HEK293 (cell line): ENCODE results near the gene TNFRSF1A.

Experiments used
- CTCF ChIA-PET: fragments of 350-600 bp; formaldehyde crosslinking; extraction: SDS; loops from one replicate; lab custom pipeline; 2021; ENCODE audit warnings: antibody characterized with exemption; lab: Yijun Ruan, JAX
- POLR2A ChIA-PET: fragments of 300-600 bp; formaldehyde crosslinking; extraction: SDS; loops from one replicate; lab custom pipeline; 2020; ENCODE audit warnings: antibody characterized with exemption, inconsistent platforms; lab: Yijun Ruan, JAX
- H3K27ac ChIP-seq: fragments of 200-500 bp; sonication (Bioruptor generic); 2 replicates; pipeline ENCODE4 v1.5.1; 2014; ENCODE audit warnings: low read depth, low read length, control low read depth, inconsistent platforms; ENCODE audit errors: extremely low read depth
- H3K36me3 ChIP-seq, 2 experiments: fragments of 200-500 bp in 1 of 2; sonication (Bioruptor generic) in 1 of 2; 1 replicate in 1 of 2; 2 replicates in 1 of 2; pipeline ENCODE4 v1.5.1; 2014 to 2017; ENCODE audit warnings: inconsistent platforms in 2 of 2, low read length in 2 of 2; ENCODE audit not compliant: control insufficient read depth in 2 of 2, insufficient read depth in 1 of 2
- H3K4me1 ChIP-seq: fragments of 200-500 bp; sonication (Bioruptor generic); 2 replicates; pipeline ENCODE4 v1.5.1; 2014; ENCODE audit warnings: mild to moderate bottlenecking, low read length, inconsistent platforms; ENCODE audit not compliant: control insufficient read depth, insufficient read depth
- H3K4me3 ChIP-seq: 2 replicates; pipeline ENCODE4 v1.5.1; 2011; ENCODE audit warnings: low read depth, mild to moderate bottlenecking, control low read depth, low read length, moderate library complexity
- H3K9me3 ChIP-seq: fragments of 200-500 bp; sonication (Bioruptor generic); 2 replicates; pipeline ENCODE4 v1.5.1; 2014; ENCODE audit warnings: low read depth, low read length, inconsistent platforms; ENCODE audit not compliant: control insufficient read depth, insufficient read depth
- IKZF3 ChIP-seq: fragments of 450-650 bp; IDR thresholded peaks from 2 replicates; pipeline ENCODE4 v1.5.0; 2018; ENCODE audit warnings: missing biosample characterization, mild to moderate bottlenecking, missing genetic modification characterization, moderate library complexity
- KLF7 ChIP-seq: fragments of 450-650 bp; formaldehyde crosslinking; IDR thresholded peaks from 2 replicates; pipeline ENCODE4 v1.5.1; 2016; ENCODE audit warnings: missing biosample characterization, missing genetic modification characterization, borderline replicate concordance
- PRDM10 ChIP-seq: fragments of 450-650 bp; formaldehyde crosslinking; IDR thresholded peaks from 2 replicates; pipeline ENCODE4 v1.5.1; 2016; ENCODE audit warnings: missing biosample characterization, missing genetic modification characterization
- SALL2 ChIP-seq: fragments of 450-650 bp; formaldehyde crosslinking; IDR thresholded peaks from 2 replicates; pipeline ENCODE4 v1.5.0; 2017; ENCODE audit warnings: missing biosample characterization, mild to moderate bottlenecking, missing genetic modification characterization, borderline replicate concordance
- ZNF132 ChIP-seq: fragments of 450-650 bp; formaldehyde crosslinking; IDR thresholded peaks from 2 replicates; pipeline ENCODE4 v1.5.1; 2017; ENCODE audit warnings: missing biosample characterization, missing genetic modification characterization, borderline replicate concordance
- ZNF133 ChIP-seq: fragments of 450-650 bp; formaldehyde crosslinking; IDR thresholded peaks from 2 replicates; pipeline ENCODE4 v1.5.1; 2016; ENCODE audit warnings: missing biosample characterization, missing genetic modification characterization
- ZNF18 ChIP-seq: fragments of 450-650 bp; formaldehyde crosslinking; IDR thresholded peaks from 2 replicates; pipeline ENCODE4 v1.5.1; 2016; ENCODE audit warnings: missing biosample characterization, missing genetic modification characterization
- ZNF221 ChIP-seq: fragments of 450-650 bp; formaldehyde crosslinking; IDR thresholded peaks from 2 replicates; pipeline ENCODE4 v1.5.1; 2017; ENCODE audit warnings: missing biosample characterization, missing genetic modification characterization, borderline replicate concordance
- ZNF223 ChIP-seq: fragments of 450-650 bp; formaldehyde crosslinking; IDR thresholded peaks from 2 replicates; pipeline ENCODE4 v1.5.1; 2016; ENCODE audit warnings: missing biosample characterization, missing genetic modification characterization
- ZNF23 ChIP-seq: fragments of 450-650 bp; formaldehyde crosslinking; IDR thresholded peaks from 2 replicates; pipeline ENCODE4 v1.5.1; 2016; ENCODE audit warnings: missing biosample characterization, missing genetic modification characterization, borderline replicate concordance
- ZNF280C ChIP-seq: fragments of 450-650 bp; formaldehyde crosslinking; IDR thresholded peaks from 2 replicates; pipeline ENCODE4 v1.5.1; 2016; ENCODE audit warnings: missing biosample characterization, missing genetic modification characterization
- ZNF302 ChIP-seq: fragments of 450-650 bp; formaldehyde crosslinking; IDR thresholded peaks from 2 replicates; pipeline ENCODE4 v1.5.1; 2016; ENCODE audit warnings: missing biosample characterization, missing genetic modification characterization, low read depth
- ZNF311 ChIP-seq: fragments of 450-650 bp; formaldehyde crosslinking; IDR thresholded peaks from 2 replicates; pipeline ENCODE4 v1.5.1; 2017; ENCODE audit warnings: missing biosample characterization, missing genetic modification characterization, borderline replicate concordance
- ZNF488 ChIP-seq: fragments of 450-650 bp; formaldehyde crosslinking; IDR thresholded peaks from 2 replicates; pipeline ENCODE4 v1.5.1; 2016; ENCODE audit warnings: missing biosample characterization, missing genetic modification characterization
- ZNF701 ChIP-seq: fragments of 450-650 bp; formaldehyde crosslinking; IDR thresholded peaks from 2 replicates; pipeline ENCODE4 v1.5.1; 2016; ENCODE audit warnings: missing biosample characterization, missing genetic modification characterization
- TF ChIP-seq, protein P1 (sequence below): fragments of 450-650 bp; formaldehyde crosslinking; IDR thresholded peaks from 2 replicates; pipeline ENCODE4 v1.5.1; 2017; ENCODE audit warnings: missing biosample characterization, mild to moderate bottlenecking, missing genetic modification characterization, moderate library complexity

Gene TNFRSF1A

GRCh38 chr12:6328945-6329702 lies 12.8 kb downstream of the TNFRSF1A start:
- Histone ChIP-seq H3K9me3 (no peaks in the 10 kb centered on the region), H3K4me1 (no peaks in the 10 kb centered on the region), H3K4me3 (no peak overlapping the region), H3K27ac (no peak overlapping the region), H3K36me3 (peaks cover 22 to 66% of the 10 kb centered on the region in 2 experiments)
- TF ChIP-seq SALL2 (tag by site-specific recombination) (no peak), ZNF488 (no peak), ZNF221 (no peak), IKZF3 (tag by site-specific recombination) (no peak), ZNF701 (no peak)
- ChIA-PET POLR2A (interaction anchor here (1.3 to 1.9 kb wide), 2 partner anchors 12 to 142 kb away, joined by 3 to 5 read pairs; partner anchors contain the start of gene VAMP1), CTCF (interaction anchor here (0.9 kb wide), 1 partner anchor 54 kb away, joined by 4 read pairs; no protein-coding TSS in a partner anchor)

GRCh38 chr12:6328045-6328779 lies 13.7 kb downstream of the TNFRSF1A start:
- CTCF ChIA-PET, result interaction anchor here (0.6 to 1.6 kb wide), 3 partner anchors 9 to 55 kb away, joined by 4 to 7 read pairs (median 4); no protein-coding TSS in a partner anchor
- peaks cover 22 to 57% of the 10 kb centered on the region in 2 experiments for H3K36me3 ChIP-seq
- TF ChIP-seq ZNF133 (tag by site-specific recombination) (no peak), ZNF23 (tag by site-specific recombination) (no peak), ZNF302 (tag by site-specific recombination) (no peak), KLF7 (no peak)
- TF ChIP-seq, protein P1, sequence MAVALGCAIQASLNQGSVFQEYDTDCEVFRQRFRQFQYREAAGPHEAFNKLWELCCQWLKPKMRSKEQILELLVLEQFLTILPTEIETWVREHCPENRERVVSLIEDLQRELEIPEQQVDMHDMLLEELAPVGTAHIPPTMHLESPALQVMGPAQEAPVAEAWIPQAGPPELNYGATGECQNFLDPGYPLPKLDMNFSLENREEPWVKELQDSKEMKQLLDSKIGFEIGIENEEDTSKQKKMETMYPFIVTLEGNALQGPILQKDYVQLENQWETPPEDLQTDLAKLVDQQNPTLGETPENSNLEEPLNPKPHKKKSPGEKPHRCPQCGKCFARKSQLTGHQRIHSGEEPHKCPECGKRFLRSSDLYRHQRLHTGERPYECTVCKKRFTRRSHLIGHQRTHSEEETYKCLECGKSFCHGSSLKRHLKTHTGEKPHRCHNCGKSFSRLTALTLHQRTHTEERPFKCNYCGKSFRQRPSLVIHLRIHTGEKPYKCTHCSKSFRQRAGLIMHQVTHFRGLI (tag by site-specific recombination), result no peak
- H3K9me3 ChIP-seq, result no peaks in the 10 kb centered on the region
- H3K27ac ChIP-seq, result no peak overlapping the region
- no peak overlapping the region for H3K4me3 ChIP-seq
- H3K4me1 ChIP-seq, result peaks cover 6% of the 10 kb centered on the region
- POLR2A ChIA-PET, result interaction anchor here (1.9 kb wide), 1 partner anchor 143 kb away, joined by 5 read pairs; the partner anchor contains the start of gene VAMP1

- no peak overlapping the region for H3K27ac ChIP-seq
- peaks cover 11% of the 10 kb centered on the region for H3K4me1 ChIP-seq
- POLR2A ChIA-PET, result interaction anchor here (1.3 to 1.9 kb wide), 6 partner anchors 9 to 143 kb away, joined by 3 to 15 read pairs (median 6); partner anchors contain the start of genes TNFRSF1A and VAMP1
- H3K9me3 ChIP-seq, result no peaks in the 10 kb centered on the region
- CTCF ChIA-PET, result interaction anchor here (0.6 to 2.8 kb wide), 13 partner anchors 8 to 205 kb away, joined by 3 to 51 read pairs (median 6); no protein-coding TSS in a partner anchor
- peaks cover 22 to 49% of the 10 kb centered on the region in 2 experiments for H3K36me3 ChIP-seq
- H3K4me3 ChIP-seq, result no peak overlapping the region
- TF ChIP-seq ZNF18 (tag by site-specific recombination) (no peak), ZNF311 (tag by site-specific recombination) (no peak), ZNF280C (tag by site-specific recombination) (no peak), ZNF132 (no peak), PRDM10 (tag by site-specific recombination) (no peak), ZNF223 (tag by site-specific recombination) (no peak)
Observed at GRCh38 chr12:6327229-6328041, 14.4 kb downstream of the TNFRSF1A start.
